Spleen (tissue), 11 donors: ENCODE data around the gene ATXN7L1. TPM values are rescaled to one million over a fixed set of nuclear protein-coding genes. Genes with fewer than 3 reads are reported as not detected.

Source experiments
- DNase-seq: peaks from one replicate; pipeline ENCODE4 v3.0.0-alpha.2; 2020
- H3K27ac ChIP-seq, 8 donors: fragments of 200-600 bp; sonication (generic) in 7 of 8; 1 replicate in 4 of 8; 2 replicates in 4 of 8; pipeline versions ENCODE4 v1.5.0 to v1.8.0; 2016 to 2021; ENCODE audit warnings: inconsistent platforms in 4 of 8, mild to moderate bottlenecking in 4 of 8, moderate library complexity in 1 of 8
- H3K27me3 ChIP-seq, 7 donors: fragments of 200-600 bp; sonication (generic) in 6 of 7; replicated peaks in 1 of 7; 1 replicate in 4 of 7; 2 replicates in 3 of 7; pipeline versions ENCODE4 v1.5.0 to v1.8.0; 2016 to 2021; ENCODE audit warnings: inconsistent platforms in 3 of 7, mild to moderate bottlenecking in 1 of 7
- H3K36me3 ChIP-seq, 6 donors: fragments of 200-600 bp; sonication (generic) in 5 of 6; 1 replicate in 4 of 6; 2 replicates in 2 of 6; pipeline versions ENCODE4 v1.5.0 to v1.8.0; 2016 to 2021; ENCODE audit warnings: inconsistent platforms in 2 of 6
- H3K4me1 ChIP-seq, 6 donors: fragments of 200-600 bp; sonication (generic) in 5 of 6; 1 replicate in 3 of 6; 2 replicates in 3 of 6; pipeline versions ENCODE4 v1.5.0 to v1.8.0; 2016 to 2021; ENCODE audit warnings: inconsistent platforms in 3 of 6
- H3K4me3 ChIP-seq, 8 donors: fragments of 200-600 bp; sonication (generic) in 7 of 8; 1 replicate in 4 of 8; 2 replicates in 4 of 8; pipeline versions ENCODE4 v1.5.0 to v1.8.0; 2016 to 2021; ENCODE audit warnings: inconsistent platforms in 4 of 8, mild to moderate bottlenecking in 4 of 8, moderate library complexity in 2 of 8
- H3K9me3 ChIP-seq, 8 donors: fragments of 200-600 bp; sonication (generic) in 7 of 8; 1 replicate in 4 of 8; 2 replicates in 4 of 8; pipeline versions ENCODE4 v1.5.0 to v1.8.0; 2016 to 2021; ENCODE audit warnings: inconsistent platforms in 4 of 8
- POLR2A ChIP-seq, 3 donors: fragments of 450-650 bp; IDR thresholded peaks; one replicate each; pipeline ENCODE4 v1.5.1; 2017; ENCODE audit warnings: antibody characterized with exemption in 3 of 3, mild to moderate bottlenecking in 1 of 3
- POLR2AphosphoS5 ChIP-seq, 3 donors: sonication (generic); formaldehyde crosslinking; IDR thresholded peaks; one replicate each; pipeline ENCODE4 v1.5.1; 2017; ENCODE audit warnings: antibody characterized with exemption in 3 of 3
- WGBS, 5 donors: extraction: QIAGEN DNeasy Blood & Tissue Kit in 3 of 5; methylation state at CpG; one replicate each; pipeline versions ENCODE4 v1.1.5 to v1.1.7; 2013 to 2018; 5-methylcytosine and 5-hydroxymethylcytosine counted together
- intact Hi-C: fragments of 100-400 bp; cut with DNase I; formaldehyde crosslinking; loops from one replicate; pipeline ENCODE4 v1.15.0; 2023; ENCODE audit warnings: low total_unique reads
- polyA plus RNA-seq, 3 donors: library from polyadenylated mRNA; stranded (reverse); fragments of 200-250 nt; gene quantifications; one replicate each; pipeline ENCODE4 v1.2.1, GENCODE V29; 2013
- total RNA-seq, 7 donors: library from RNA; depleted of rRNA in 3 of 7; stranded (reverse); fragments of >200 nt in 3 of 7; fragmentation: NEBNext Ultra II Directional in 4 of 7; extraction: Animal tissue kit (Norgen Biotek cat#: 25700) in 4 of 7; gene quantifications; one replicate each; pipeline versions ENCODE4 v1.1.0 to v1.2.1, GENCODE V29; 2016 to 2021
- TF ChIP-seq, protein P1 (sequence below), 11 experiments: fragments of 200-600 bp in 7 of 11; fragments of 450-650 bp in 4 of 11; sonication (generic) in 4 of 11; IDR thresholded peaks in 8 of 11; conservative IDR thresholded peaks in 3 of 11; 1 replicate in 7 of 11; 2 replicates in 4 of 11; pipeline versions ENCODE4 v1.4.0 to v1.8.0; 2016 to 2021; ENCODE audit warnings: antibody characterized with exemption in 11 of 11, inconsistent platforms in 4 of 11, mild to moderate bottlenecking in 1 of 11
- donor health status: healthy with polysubstance abuse.
- donor health status: DM: no; HTN: no; CAD: no; lungs with moderate emphysema.
- donor health status: DM: no; HTN: no; CAD: no.
- donor health status: Bipolar disorder and iron deficiency.
- donor health status: healthy.
- donor health status: DM: no; HTN: no; CAD: no.
- donor health status: DM: yes; HTN: yes; CAD: no.

Gene ATXN7L1
- total and polyA plus RNA-seq, 10 donors, result 2.4 to 29.3 (median 18.4) TPM

DNA sequence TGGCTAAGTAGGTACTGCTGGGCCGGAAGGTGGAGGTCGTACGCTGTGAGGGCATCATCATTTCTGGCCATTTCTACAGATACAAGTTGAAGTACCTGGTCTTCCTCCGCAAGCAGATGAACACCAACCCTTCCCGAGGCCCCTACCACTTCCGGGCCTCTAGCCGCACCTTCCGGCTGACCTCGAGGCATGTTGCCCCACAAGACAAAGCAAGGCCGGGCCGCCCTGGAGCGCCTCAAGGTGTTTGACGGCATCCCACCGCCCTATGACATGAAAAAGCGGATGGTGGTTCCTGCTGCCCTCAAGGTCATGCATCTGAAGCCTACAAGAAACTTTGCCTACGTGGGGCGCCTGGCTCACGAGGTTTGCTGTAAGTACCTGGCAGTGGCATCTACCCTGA is 56.8 kb downstream of the ATXN7L1 start:
- Histone ChIP-seq H3K4me3 (no peak overlapping the region), H3K4me1 (peaks cover 0 to 28% (median 5%) of the 10 kb centered on the region in 6 donors), H3K36me3 (no peaks in the 10 kb centered on the region), H3K9me3 (peaks cover 0 to 2% (median 0%) of the 10 kb centered on the region in 8 donors), H3K27ac (no peak overlapping the region), H3K27me3 (no peaks in the 10 kb centered on the region)
- TF ChIP-seq POLR2AphosphoS5 (IDR thresholded peaks at IDR 0.05) (no peak), POLR2A (IDR thresholded peaks at IDR 0.05) (no peak)
- TF ChIP-seq, protein P1, sequence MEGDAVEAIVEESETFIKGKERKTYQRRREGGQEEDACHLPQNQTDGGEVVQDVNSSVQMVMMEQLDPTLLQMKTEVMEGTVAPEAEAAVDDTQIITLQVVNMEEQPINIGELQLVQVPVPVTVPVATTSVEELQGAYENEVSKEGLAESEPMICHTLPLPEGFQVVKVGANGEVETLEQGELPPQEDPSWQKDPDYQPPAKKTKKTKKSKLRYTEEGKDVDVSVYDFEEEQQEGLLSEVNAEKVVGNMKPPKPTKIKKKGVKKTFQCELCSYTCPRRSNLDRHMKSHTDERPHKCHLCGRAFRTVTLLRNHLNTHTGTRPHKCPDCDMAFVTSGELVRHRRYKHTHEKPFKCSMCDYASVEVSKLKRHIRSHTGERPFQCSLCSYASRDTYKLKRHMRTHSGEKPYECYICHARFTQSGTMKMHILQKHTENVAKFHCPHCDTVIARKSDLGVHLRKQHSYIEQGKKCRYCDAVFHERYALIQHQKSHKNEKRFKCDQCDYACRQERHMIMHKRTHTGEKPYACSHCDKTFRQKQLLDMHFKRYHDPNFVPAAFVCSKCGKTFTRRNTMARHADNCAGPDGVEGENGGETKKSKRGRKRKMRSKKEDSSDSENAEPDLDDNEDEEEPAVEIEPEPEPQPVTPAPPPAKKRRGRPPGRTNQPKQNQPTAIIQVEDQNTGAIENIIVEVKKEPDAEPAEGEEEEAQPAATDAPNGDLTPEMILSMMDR (IDR thresholded peaks at IDR 0.05 in 8 of 11, conservative IDR thresholded peaks at IDR 0.05 in 3 of 11), result no peak
- 97 to 99% (median 98%) methylated on average over 17 to 18 of the region's 18 CpGs for WGBS, 5 donors
- intact Hi-C loops, result no loop called here
- DNase-seq, result no peak

DNA sequence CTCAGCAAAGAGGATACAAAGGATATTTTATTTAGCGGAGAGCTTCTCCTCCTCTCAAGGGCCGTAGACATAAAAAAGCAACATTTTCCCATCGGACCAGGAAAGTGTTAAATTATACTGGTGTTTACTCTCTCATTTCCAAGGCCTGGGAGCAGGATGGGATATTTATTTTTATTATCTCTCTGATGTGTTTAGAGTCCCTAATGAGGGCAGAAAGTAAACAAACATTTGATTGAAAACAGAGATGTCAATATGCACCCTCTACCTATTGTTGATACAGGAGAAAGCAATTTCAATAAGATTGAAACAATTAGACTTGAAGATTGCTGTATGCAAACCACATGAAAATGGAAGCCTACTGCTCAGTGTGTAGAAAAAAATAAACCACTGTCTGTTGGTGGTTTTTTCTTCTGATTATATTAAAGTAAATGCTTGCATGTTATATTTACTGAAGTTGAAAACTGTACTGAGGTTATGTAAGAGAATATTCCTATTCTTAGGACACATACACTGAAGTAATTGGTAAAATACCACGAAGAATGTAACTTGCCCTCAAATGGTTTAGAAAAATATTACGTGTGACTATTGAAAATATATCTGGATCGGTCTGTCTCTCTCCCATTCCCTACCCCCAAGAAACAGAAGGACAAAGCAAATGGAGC is 59.3 kb downstream of the ATXN7L1 start:
- no peak overlapping the region for H3K4me3 ChIP-seq
- intact Hi-C loops, result no loop called here
- H3K36me3 ChIP-seq, result no peaks in the 10 kb centered on the region
- DNase-seq, result no peak
- no peak overlapping the region for H3K27ac ChIP-seq
- TF ChIP-seq POLR2A (IDR thresholded peaks at IDR 0.05), result no peak
- no peak for TF ChIP-seq POLR2AphosphoS5 (IDR thresholded peaks at IDR 0.05)
- TF ChIP-seq, protein P1 (IDR thresholded peaks at IDR 0.05 in 8 of 11, conservative IDR thresholded peaks at IDR 0.05 in 3 of 11), result no peak
- 85 to 91% (median 88%) methylated on average over 6 of the region's 6 CpGs for WGBS, 5 donors
- no peaks in the 10 kb centered on the region for H3K9me3 ChIP-seq
- no peaks in the 10 kb centered on the region for H3K27me3 ChIP-seq
- peaks cover 0 to 33% (median 5%) of the 10 kb centered on the region in 6 donors for H3K4me1 ChIP-seq

DNA sequence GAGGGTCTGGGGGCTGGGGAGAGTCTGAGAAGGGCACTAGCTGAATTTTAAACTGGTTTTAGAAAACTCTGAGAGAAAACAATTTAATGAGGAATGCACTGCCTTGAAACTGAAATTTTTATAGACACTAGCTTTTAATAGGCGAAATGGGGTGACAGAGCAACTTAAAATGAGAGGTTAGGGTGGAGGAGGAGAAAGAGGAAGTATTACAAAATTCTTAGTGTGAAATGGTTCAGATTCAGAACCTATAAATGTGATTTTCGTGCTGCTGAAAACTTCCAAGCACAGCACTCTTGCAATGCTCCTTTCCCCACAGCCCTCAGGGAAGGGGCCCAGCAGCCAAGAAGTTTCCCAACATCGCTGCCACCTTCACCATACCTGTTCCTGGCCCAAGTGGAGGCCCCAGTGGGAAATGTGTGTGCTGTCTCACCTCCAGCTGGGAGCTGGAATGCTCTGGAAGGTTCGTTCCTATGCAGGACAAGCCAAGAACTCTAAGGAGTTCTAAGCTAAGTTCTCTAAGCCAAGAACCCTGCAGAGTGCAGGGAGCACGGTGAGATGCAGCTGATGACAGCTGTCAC is 60.0 kb downstream of the ATXN7L1 start:
- intact Hi-C loops, result no loop called here
- Histone ChIP-seq H3K27me3 (no peaks in the 10 kb centered on the region), H3K4me3 (no peak overlapping the region), H3K9me3 (no peaks in the 10 kb centered on the region), H3K27ac (no peak overlapping the region), H3K4me1 (peaks cover 0 to 33% (median 5%) of the 10 kb centered on the region in 6 donors), H3K36me3 (no peaks in the 10 kb centered on the region)
- WGBS, 5 donors, result 54 to 71% (median 59%) methylated on average over 5 of the region's 5 CpGs
- DNase-seq, result no peak
- TF ChIP-seq POLR2AphosphoS5 (IDR thresholded peaks at IDR 0.05), result no peak
- no peak for TF ChIP-seq POLR2A (IDR thresholded peaks at IDR 0.05)
- TF ChIP-seq, protein P1 (IDR thresholded peaks at IDR 0.05 in 8 of 11, conservative IDR thresholded peaks at IDR 0.05 in 3 of 11), result no peak

DNA sequence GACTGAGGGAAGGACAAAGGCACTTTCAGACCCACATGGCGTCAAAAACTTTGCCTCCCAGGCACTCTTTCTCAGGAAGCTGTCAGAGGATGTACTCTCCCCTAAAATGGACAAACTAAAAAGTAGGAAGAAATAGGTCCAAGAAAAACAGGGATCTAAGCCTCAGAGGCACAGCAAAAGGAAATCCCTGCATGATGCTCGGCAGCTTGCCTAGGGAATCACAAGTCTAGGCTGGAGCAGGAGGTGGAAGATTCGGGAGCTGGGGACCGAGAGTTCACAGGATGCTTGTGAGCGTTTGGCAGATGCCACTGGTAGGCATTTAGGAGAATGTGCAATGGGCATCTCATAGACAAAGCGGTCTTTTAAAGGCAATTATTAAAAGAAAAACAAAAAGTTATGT is 60.8 kb downstream of the ATXN7L1 start:
- WGBS, 5 donors, result 89 to 94% (median 90%) methylated on average over 6 of the region's 6 CpGs
- TF ChIP-seq POLR2AphosphoS5 (IDR thresholded peaks at IDR 0.05) (no peak), POLR2A (IDR thresholded peaks at IDR 0.05) (no peak)
- TF ChIP-seq, protein P1 (IDR thresholded peaks at IDR 0.05 in 8 of 11, conservative IDR thresholded peaks at IDR 0.05 in 3 of 11), result no peak

More for the DNA sequence above, 60.8 kb downstream of the ATXN7L1 start:
- DNase-seq, result no peak
- Histone ChIP-seq H3K27me3 (no peaks in the 10 kb centered on the region), H3K4me3 (no peak overlapping the region), H3K27ac (no peak overlapping the region), H3K9me3 (no peaks in the 10 kb centered on the region), H3K36me3 (no peaks in the 10 kb centered on the region), H3K4me1 (peaks cover 0 to 33% (median 5%) of the 10 kb centered on the region in 6 donors)
- intact Hi-C loops, result no loop called here
